Common myeloid progenitor, CD34-positive (primary cell): Measurements from ENCODE around the gene COG4.

Experiments used
- CTCF ChIA-PET: fragments of 350-600 bp; sonication (Branson Sonifier 250); formaldehyde crosslinking; loops from one replicate; lab custom pipeline; 2021; ENCODE audit warnings: antibody characterized with exemption; lab: Charles Lee
- POLR2A ChIA-PET: fragments of 350-600 bp; sonication (Branson Sonifier 250); formaldehyde crosslinking; loops from one replicate; lab custom pipeline; 2021; ENCODE audit warnings: antibody characterized with exemption; lab: Charles Lee
- DNase-seq, 3 donors: peaks; one replicate each; pipeline versions ENCODE4 v3.0.0 to v3.0.0-alpha.2; 2013
- H3K27ac ChIP-seq, 2 experiments: 1 replicate in 1 of 2; 2 replicates in 1 of 2; pipeline ENCODE4 v1.7.0; 2013; ENCODE audit warnings: inconsistent platforms in 2 of 2, low read length in 2 of 2, mild to moderate bottlenecking in 2 of 2, low read depth in 1 of 2, moderate library complexity in 1 of 2; ENCODE audit not compliant: severe bottlenecking in 2 of 2, insufficient read depth in 1 of 2, poor library complexity in 1 of 2
- H3K27me3 ChIP-seq, 5 experiments: replicated peaks in 2 of 5; 1 replicate in 3 of 5; 2 replicates in 2 of 5; pipeline versions ENCODE4 v1.6.1 to v1.7.0; 2013; ENCODE audit warnings: low read length in 4 of 5, mild to moderate bottlenecking in 2 of 5, moderate library complexity in 2 of 5, inconsistent platforms in 1 of 5; ENCODE audit not compliant: insufficient read depth in 5 of 5, control insufficient read depth in 4 of 5
- H3K36me3 ChIP-seq, 4 experiments: 1 replicate in 2 of 4; 2 replicates in 2 of 4; pipeline versions ENCODE4 v1.6.1 to v1.7.0; 2013; ENCODE audit warnings: low read length in 3 of 4, control low read depth in 1 of 4, mild to moderate bottlenecking in 1 of 4; ENCODE audit not compliant: control insufficient read depth in 4 of 4, insufficient read depth in 4 of 4
- H3K4me1 ChIP-seq, 4 experiments: 1 replicate in 3 of 4; 2 replicates in 1 of 4; pipeline versions ENCODE4 v1.6.1 to v1.7.1; 2013; ENCODE audit warnings: low read length in 3 of 4, mild to moderate bottlenecking in 3 of 4, control low read depth in 1 of 4, inconsistent platforms in 1 of 4, moderate library complexity in 1 of 4; ENCODE audit not compliant: control insufficient read depth in 4 of 4, insufficient read depth in 4 of 4; ENCODE audit errors: control extremely low read depth in 1 of 4
- H3K4me3 ChIP-seq, 7 experiments: 1 replicate in 4 of 7; 2 replicates in 3 of 7; pipeline versions ENCODE4 v1.5.1 to v1.7.0; 2013; ENCODE audit warnings: mild to moderate bottlenecking in 7 of 7, low read length in 6 of 7, moderate library complexity in 6 of 7, inconsistent platforms in 2 of 7, low read depth in 2 of 7, control low read depth in 1 of 7; ENCODE audit not compliant: insufficient read depth in 4 of 7, control insufficient read depth in 1 of 7; ENCODE audit errors: extremely low read depth in 1 of 7
- H3K9me3 ChIP-seq, 5 experiments: 1 replicate in 4 of 5; 2 replicates in 1 of 5; pipeline versions ENCODE4 v1.6.1 to v1.7.1; 2013; ENCODE audit warnings: low read length in 4 of 5, mild to moderate bottlenecking in 2 of 5, inconsistent platforms in 1 of 5, low read depth in 1 of 5, moderate library complexity in 1 of 5; ENCODE audit not compliant: control insufficient read depth in 4 of 5, insufficient read depth in 2 of 5; ENCODE audit errors: control extremely low read depth in 1 of 5
- WGBS: methylation state at CpG from one replicate; pipeline ENCODE4 v1.1.5; 2013; ENCODE audit not compliant: insufficient coverage; 5-methylcytosine and 5-hydroxymethylcytosine counted together

Gene COG4

DNA sequence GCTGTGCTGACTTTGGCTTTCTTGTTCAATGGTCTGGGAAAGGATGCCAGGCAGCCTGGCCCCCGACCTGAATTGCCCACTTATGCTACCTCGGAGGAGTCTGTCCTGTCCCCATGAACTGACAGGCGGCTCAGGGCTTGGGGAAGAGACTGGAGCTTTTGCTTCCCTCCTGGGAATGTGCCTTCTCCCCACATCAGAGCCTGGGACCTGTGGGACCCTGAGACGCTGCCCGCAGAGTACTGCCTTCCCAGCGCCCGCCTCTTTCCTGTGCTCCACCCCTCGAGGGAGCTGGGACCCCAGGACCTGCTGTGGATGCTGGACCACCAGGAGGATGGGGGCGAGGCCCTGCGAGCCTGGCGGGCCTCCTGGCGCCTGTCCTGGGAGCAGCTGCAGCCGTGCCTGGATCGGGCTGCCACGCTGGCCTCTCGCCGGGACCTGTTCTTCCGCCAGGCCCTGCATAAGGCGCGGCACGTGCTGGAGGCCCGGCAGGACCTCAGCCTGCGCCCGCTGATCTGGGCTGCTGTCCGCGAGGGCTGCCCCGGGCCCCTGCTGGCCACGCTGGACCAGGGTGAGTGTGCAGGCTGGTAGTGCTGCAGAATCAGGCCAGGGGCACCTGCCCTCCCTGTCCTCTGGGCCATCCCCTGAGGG is 50.4 kb downstream of the COG4 start:
- WGBS = 98% methylated on average over 28 of the region's 28 CpGs
- Histone ChIP-seq H3K36me3 (peaks cover 0 to 6% (median 4%) of the 10 kb centered on the region in 4 experiments), H3K27me3 (no peaks in the 10 kb centered on the region), H3K4me1 (no peaks in the 10 kb centered on the region), H3K27ac (no peak overlapping the region), H3K9me3 (no peaks in the 10 kb centered on the region), H3K4me3 (no peak overlapping the region)
- ChIA-PET POLR2A (no interaction called here), CTCF (interaction anchor here (0.6 to 2.2 kb wide), 4 partner anchors 71 to 104 kb away, joined by 3 to 12 read pairs (median 4); no protein-coding TSS in a partner anchor)
- DNase-seq = no peak

DNA sequence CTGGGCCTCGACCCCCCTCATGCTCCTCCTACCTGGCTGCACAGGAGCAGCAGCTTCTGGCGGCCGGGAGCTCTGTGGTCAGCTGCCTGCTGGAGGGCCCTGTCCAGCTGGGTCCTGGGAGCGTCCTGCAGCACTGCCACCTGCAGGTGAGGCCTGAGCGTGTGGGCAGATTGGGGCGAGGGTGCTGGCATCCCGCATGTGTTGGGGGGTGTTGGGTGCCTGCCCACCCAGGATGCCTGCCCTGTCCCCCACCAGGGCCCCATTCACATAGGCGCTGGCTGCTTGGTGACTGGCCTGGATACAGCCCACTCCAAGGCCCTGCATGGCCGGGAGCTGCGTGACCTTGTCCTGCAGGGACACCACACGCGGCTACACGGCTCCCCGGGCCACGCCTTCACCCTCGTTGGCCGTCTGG is 52.4 kb downstream of the COG4 start:
- H3K4me3 ChIP-seq = no peak overlapping the region
- H3K27ac ChIP-seq = no peak overlapping the region
- H3K4me1 ChIP-seq = no peaks in the 10 kb centered on the region
- H3K36me3 ChIP-seq = peaks cover 0 to 6% (median 3%) of the 10 kb centered on the region in 4 experiments
- no peak for DNase-seq
- ChIA-PET POLR2A (interaction anchor here (0.6 kb wide), 1 partner anchor 166 kb away, joined by 3 read pairs; no protein-coding TSS in a partner anchor), CTCF (interaction anchor here (0.9 to 4.5 kb wide), 11 partner anchors 8 to 102 kb away, joined by 3 to 22 read pairs (median 4); no protein-coding TSS in a partner anchor)
- no peaks in the 10 kb centered on the region for H3K27me3 ChIP-seq
- H3K9me3 ChIP-seq = no peaks in the 10 kb centered on the region
- 95% methylated on average over 12 of the region's 17 CpGs for WGBS

DNA sequence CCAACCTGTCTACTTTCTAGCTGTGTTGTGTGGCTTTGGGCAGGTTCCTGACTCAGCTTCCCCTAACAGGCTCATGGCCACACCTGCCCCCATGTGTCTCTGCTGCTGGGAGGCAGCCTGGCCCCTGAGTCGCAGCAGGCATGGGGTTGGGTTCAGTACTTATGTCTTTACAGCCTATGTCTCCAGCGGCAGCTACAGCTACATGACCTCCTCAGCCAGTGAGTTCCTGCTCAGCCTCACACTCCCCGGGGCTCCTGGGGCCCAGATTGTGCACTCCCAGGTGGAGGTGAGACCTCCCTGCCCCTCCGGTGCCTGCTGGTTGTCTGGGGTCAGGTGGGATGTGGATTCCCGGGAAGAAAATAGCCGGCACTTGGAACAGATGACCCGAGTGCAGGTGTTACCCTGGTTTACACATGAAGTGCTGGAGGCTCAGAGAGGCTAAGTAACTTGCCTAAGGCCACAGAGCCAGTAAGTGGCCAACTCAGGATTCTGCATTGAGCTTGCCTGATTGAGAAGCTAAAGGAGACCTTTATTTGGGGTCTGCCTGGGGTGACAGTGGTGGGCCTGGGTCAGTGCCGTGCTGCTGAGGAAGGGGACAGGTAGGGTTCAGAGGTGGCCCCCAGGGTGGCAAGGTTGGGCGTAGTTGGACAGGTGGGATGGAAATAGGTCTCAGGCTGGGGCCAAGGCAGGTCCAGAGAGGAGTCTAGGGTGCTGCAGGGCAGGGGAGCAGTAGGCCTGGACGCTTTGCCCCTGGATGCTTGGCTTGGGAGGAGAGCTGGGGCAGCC is 53.0 kb downstream of the COG4 start:
- peaks cover 0 to 3% (median 3%) of the 10 kb centered on the region in 4 experiments for H3K36me3 ChIP-seq
- H3K27ac ChIP-seq = no peak overlapping the region
- POLR2A ChIA-PET = interaction anchor here (0.6 kb wide), 1 partner anchor 166 kb away, joined by 3 read pairs; no protein-coding TSS in a partner anchor
- no peaks in the 10 kb centered on the region for H3K9me3 ChIP-seq
- no peak for DNase-seq
- H3K4me1 ChIP-seq = no peaks in the 10 kb centered on the region
- no peaks in the 10 kb centered on the region for H3K27me3 ChIP-seq
- no peak overlapping the region for H3K4me3 ChIP-seq
- WGBS = 97% methylated on average over 8 of the region's 10 CpGs
- CTCF ChIA-PET = interaction anchor here (0.9 to 4.5 kb wide), 12 partner anchors 9 to 101 kb away, joined by 3 to 22 read pairs (median 4); no protein-coding TSS in a partner anchor

DNA sequence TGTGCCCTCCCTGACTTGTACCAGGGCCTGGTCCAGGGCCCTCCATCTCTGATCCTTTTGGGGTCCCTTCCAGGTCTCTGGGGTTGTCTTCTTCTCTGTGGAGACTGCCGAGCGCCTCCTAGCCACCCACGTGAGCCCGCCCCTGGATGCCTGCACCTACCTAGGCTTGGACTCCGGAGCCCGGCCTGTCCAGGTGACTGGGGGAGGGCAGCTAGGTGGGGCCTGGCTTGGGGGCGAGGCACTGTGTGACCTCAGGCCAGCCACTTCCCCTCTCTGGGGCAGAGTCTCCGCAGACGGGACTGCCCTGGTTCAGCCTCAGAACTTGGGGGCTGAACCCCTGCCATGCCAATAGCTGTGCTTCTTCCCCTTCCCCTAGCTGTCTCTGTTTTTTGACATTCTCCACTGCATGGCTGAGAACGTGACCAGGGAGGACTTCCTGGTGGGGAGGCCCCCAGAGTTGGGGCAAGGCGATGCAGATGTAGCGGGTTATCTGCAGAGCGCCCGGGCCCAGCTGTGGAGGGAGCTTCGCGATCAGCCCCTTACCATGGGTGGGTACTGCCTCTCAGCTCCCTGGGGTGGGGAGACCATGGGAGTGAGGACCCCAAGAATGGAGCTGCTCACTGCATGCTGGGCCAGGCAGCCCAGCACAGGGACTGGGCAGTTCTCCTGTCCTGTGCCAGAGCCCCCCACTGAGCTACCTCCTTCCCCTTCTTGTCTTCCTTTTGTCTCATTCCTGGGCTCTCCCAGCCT is 54.4 kb downstream of the COG4 start:
- WGBS = 96% methylated on average over 11 of the region's 16 CpGs
- ChIA-PET POLR2A (no interaction called here), CTCF (interaction anchor here (0.7 to 4.5 kb wide), 10 partner anchors 9 to 95 kb away, joined by 3 to 22 read pairs (median 3); partner anchors contain the start of gene FCSK)
- Histone ChIP-seq H3K4me3 (no peak overlapping the region), H3K9me3 (no peaks in the 10 kb centered on the region), H3K27me3 (no peaks in the 10 kb centered on the region), H3K36me3 (peaks cover 0 to 8% (median 2%) of the 10 kb centered on the region in 4 experiments), H3K4me1 (no peaks in the 10 kb centered on the region), H3K27ac (no peak overlapping the region)
- no peak for DNase-seq

DNA sequence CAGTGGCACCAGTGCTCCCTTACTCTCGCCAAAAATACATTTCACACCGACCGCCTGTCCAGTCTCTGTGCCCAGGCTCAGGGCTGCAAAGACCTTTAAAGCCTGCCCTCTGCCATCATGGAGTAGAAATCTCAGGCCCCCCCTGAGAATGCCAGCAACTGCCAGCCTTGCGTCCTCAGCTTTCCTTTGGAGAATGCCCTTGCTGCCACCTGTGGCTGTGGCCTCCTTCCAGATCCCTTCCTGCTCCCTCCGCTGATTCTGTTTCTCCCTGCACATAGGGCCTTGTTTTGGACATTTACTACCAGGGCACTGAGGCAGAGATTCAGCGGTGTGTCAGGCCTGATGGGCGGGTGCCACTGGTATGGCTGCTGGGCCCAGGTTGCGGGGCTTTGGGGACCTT is 55.7 kb downstream of the COG4 start:
- no peak overlapping the region for H3K27ac ChIP-seq
- CTCF ChIA-PET = interaction anchor here (0.8 to 4.5 kb wide), 4 partner anchors 12 to 97 kb away, joined by 3 to 16 read pairs (median 5); no protein-coding TSS in a partner anchor
- DNase-seq = no peak
- no peak overlapping the region for H3K4me3 ChIP-seq
- peaks cover 0 to 10% (median 3%) of the 10 kb centered on the region in 4 experiments for H3K36me3 ChIP-seq
- POLR2A ChIA-PET = no interaction called here
- no peaks in the 10 kb centered on the region for H3K4me1 ChIP-seq
- H3K27me3 ChIP-seq = no peaks in the 10 kb centered on the region
- H3K9me3 ChIP-seq = no peaks in the 10 kb centered on the region
- WGBS = 99% methylated on average over 8 of the region's 8 CpGs

DNA sequence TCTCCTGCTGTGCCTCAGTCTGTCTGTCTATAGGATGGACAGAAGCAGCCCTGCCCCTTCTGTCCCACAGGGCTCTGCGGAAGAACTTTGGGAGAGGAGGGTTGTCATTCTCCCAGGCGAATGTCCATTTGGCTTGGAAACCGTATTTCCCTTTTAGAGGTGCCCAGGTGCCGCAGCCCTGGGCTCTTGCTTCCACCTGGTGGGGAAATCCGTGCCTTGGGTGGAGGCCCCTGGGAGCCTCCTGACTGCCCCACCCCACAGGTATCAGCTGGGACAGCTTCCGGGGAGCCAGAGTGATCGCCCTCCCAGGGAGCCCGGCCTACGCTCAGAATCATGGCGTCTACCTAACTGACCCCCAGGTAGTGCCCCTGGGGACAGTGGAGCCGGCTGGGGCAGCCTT is 56.2 kb downstream of the COG4 start:
- H3K27ac ChIP-seq = no peak overlapping the region
- 97% methylated on average over 11 of the region's 11 CpGs for WGBS
- H3K9me3 ChIP-seq = no peaks in the 10 kb centered on the region
- no peaks in the 10 kb centered on the region for H3K27me3 ChIP-seq
- DNase-seq = no peak
- CTCF ChIA-PET = interaction anchor here (0.8 to 4.5 kb wide), 4 partner anchors 12 to 97 kb away, joined by 3 to 16 read pairs (median 5); no protein-coding TSS in a partner anchor
- H3K4me1 ChIP-seq = no peaks in the 10 kb centered on the region
- H3K36me3 ChIP-seq = peaks cover 0 to 10% (median 3%) of the 10 kb centered on the region in 4 experiments
- POLR2A ChIA-PET = interaction anchor here (0.7 kb wide), 1 partner anchor 44 kb away, joined by 4 read pairs; no protein-coding TSS in a partner anchor
- H3K4me3 ChIP-seq = no peak overlapping the region
